GM12864 (cell line): ENCODE results near the gene HIGD2B.

Source experiments
- DNase-seq: peaks from one replicate; pipeline ENCODE4 v3.0.0-alpha.2; 2011; ENCODE audit warnings: low read depth
- H3K4me3 ChIP-seq: 2 replicates; pipeline ENCODE4 v1.5.1; 2011; ENCODE audit warnings: mild to moderate bottlenecking, low read depth, low read length, control low read depth
- TF ChIP-seq, protein P1 (sequence below): IDR thresholded peaks from 2 replicates; pipeline ENCODE4 v1.5.1; 2011; ENCODE audit warnings: low read depth, mild to moderate bottlenecking, moderate library complexity, low read length, control low read depth, inconsistent platforms; ENCODE audit errors: missing control alignments

The HIGD2B gene

DNA sequence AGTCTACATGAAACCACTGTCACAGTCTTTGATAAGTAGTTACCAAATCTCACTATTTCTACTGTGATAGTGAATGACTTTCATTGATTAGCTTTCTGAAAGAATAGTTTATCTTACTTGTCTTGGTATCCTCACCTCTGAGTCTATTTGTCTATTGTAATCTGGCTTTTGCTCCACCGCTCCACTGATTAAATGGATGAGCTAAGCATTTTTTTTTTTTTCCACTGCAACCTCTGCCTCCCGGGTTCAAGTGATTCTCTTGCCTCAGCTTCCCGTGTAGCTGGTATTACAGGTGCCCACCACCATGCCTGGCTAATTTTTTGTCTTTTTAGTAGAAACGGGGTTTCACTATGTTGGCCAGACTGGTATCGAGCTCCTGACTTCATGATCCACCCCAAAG, 13.0 kb upstream of the HIGD2B start:
- H3K4me3 ChIP-seq: no peak overlapping the region
- no peak for DNase-seq
- TF ChIP-seq, protein P1, sequence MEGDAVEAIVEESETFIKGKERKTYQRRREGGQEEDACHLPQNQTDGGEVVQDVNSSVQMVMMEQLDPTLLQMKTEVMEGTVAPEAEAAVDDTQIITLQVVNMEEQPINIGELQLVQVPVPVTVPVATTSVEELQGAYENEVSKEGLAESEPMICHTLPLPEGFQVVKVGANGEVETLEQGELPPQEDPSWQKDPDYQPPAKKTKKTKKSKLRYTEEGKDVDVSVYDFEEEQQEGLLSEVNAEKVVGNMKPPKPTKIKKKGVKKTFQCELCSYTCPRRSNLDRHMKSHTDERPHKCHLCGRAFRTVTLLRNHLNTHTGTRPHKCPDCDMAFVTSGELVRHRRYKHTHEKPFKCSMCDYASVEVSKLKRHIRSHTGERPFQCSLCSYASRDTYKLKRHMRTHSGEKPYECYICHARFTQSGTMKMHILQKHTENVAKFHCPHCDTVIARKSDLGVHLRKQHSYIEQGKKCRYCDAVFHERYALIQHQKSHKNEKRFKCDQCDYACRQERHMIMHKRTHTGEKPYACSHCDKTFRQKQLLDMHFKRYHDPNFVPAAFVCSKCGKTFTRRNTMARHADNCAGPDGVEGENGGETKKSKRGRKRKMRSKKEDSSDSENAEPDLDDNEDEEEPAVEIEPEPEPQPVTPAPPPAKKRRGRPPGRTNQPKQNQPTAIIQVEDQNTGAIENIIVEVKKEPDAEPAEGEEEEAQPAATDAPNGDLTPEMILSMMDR: no peak

DNA sequence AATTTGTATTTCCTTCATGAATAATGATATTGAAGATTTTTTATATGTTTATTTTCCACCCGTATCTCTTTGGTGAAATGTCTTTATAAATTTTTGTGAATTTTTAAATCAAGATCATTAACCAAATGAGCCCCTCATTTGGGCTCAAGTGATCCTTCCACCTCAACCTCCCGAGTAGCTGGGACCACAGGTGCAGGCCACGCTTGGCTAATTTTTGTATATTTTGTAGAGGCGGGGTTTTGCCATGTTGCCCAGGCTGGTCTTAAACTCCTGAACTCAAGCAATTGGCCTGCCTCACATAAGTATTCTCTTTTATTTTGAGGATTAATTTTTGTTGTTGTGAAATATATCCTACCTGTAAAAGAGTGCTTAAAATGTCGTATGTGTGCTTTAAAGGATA, 5.0 kb upstream of the HIGD2B start:
- TF ChIP-seq, protein P1: no peak
- H3K4me3 ChIP-seq: no peak overlapping the region
- no peak for DNase-seq

DNA sequence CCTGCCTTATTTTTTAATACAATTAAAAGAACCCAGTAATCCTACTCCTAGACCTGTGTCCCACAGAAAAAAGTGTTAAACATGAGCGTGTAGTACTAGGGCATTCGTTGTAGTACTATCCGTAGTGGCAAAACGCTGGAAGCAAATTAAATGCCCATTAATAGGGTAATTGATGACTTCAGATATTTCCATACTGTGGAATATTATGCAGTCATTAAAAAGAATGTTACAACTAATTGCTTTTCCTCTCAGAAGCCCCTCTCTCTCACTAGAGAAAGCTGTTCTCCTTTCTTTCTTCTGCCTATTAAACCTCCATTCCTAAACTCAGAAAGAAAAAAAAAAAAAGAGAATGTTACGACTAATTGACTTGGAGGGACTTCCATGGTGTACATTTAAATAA, 2.7 kb upstream of the HIGD2B start:
- no peak for DNase-seq
- no peak overlapping the region for H3K4me3 ChIP-seq
- TF ChIP-seq, protein P1: no peak

DNA sequence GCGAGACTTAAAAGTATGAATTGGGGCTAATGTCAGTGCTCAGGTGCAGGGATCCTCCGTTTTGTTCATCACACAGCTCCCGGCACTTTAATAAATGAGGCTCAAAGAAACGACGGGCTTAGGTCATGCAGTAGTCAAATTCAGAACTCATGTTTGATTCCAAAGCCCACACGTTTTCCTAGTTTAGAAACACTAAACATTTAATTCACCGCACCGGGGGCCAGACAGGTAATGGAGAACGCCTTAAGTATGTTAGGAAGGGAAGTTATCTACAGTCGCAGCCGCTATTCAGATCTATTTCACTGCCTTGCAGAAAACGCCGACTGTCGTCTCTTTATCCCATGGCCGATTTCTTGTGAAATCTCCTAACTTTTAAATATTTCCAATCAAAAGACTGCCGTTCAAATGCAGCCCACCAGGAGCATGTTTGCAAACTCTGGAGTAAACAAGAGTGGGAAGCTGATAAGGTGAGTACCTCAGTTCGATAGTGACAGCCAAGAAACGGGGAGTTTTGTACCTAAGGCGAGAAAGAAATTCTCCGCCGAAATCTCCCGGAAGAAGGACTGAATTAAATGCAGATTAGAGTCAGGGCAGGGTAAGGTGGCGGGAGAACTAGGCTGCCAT, 569 bp downstream of the HIGD2B start:
- no peak for DNase-seq
- TF ChIP-seq, protein P1: no peak
- peak overlapping the region; percentile 85 for H3K4me3 ChIP-seq

DNA sequence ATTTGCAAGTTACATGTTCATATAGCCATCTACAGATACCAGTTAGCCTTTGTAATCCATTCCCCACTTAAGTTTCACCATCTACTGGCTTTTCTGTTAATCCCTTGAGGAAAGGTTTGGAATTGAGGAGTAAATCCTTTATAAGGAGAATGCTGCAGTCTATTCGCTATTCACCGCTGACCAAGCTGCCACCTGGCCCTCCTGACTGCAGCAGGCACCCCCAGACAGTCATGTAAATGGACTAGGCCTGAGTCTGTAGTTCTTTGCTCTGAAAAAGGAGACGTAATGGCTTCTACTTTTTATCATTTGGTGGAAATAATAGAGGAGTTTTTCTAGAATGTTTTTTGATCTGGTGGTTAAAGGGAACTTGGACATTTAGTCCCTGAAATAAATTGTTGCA, 3.2 kb downstream of the HIGD2B start:
- no peak for DNase-seq
- TF ChIP-seq, protein P1: no peak
- no peak overlapping the region for H3K4me3 ChIP-seq

DNA sequence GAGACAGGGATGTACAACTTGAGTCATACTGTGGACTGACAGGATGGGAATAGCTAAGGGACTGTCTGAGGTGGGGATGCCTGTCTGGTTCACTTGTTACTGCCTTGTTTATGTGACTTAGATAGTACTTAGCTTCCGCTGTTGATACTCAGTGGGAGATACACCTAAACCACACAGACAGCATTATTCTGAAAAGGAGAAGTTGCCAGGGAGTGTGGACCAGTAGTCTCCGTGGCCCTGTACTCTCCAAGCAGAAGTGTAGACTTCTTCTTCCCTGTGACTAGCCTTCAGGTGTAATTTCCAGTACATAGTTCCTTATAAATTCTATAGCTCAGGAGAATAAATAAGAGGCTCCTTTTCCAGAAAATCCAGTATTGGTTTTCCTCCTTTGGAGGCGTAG, 5.1 kb downstream of the HIGD2B start:
- DNase-seq: no peak
- no peak overlapping the region for H3K4me3 ChIP-seq
- TF ChIP-seq, protein P1: no peak

DNA sequence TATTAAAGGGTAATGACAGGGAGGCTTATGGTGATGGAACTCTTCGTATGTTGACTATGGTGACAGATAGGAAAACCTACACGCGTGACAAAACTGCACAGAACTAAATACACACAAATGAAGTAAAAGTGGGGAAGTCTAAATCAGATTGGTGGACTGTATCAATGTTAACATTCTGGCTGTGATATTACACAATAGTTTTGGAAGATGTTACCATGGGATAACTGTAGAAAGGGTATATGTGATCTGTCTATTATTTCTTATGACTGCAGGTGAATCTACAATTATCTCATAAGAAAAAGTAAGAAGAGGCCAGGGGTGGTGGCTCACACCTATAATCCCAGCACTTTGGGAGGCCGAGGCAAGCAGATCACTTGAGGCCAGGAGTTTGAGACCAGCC, 9.1 kb downstream of the HIGD2B start:
- H3K4me3 ChIP-seq: no peak overlapping the region
- TF ChIP-seq, protein P1: no peak
- DNase-seq: no peak
